ENCODE results near the gene CD300E.
A peak's percentile ranks its signal among the peaks of the same experiment; 100 is the strongest.

The CD300E gene

DNA sequence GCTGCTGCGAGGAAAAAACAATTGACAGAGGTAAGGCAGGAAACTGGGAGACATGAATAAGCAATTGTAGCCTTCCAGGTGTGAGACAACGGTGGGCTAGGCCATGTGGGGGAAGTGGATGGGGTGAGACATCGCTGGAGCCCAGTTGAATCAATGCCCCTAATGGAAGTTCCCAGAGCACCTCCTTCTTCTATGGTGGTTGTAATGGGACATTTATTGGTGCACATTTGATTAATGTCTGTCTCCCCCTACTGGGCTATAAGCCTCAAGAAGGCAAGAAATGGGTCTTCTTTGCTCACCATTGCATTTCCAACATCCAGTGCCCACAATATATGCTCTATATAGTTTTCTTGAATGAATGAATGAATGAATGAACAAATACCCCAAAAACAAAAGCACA is 22.7 kb upstream of the CD300E start:
- DNase-seq (ENCODE audit: extremely low read depth, insufficient read length): no peak
- Histone ChIP-seq H3K36me3 (ENCODE audit: control insufficient read depth, insufficient read depth, low read length) (no peaks in the 10 kb centered on the region), H3K4me3 (replicated peaks; ENCODE audit: low read depth, low read length) (no peak overlapping the region), H3K27me3 (replicated peaks; ENCODE audit: control insufficient read depth, insufficient read depth, low read length) (no peaks in the 10 kb centered on the region; the same call in none of the 2 replicates)
- TF ChIP-seq CTCF (IDR thresholded peaks at IDR 0.05; ENCODE audit: insufficient read depth, low read length, poor library complexity, severe bottlenecking): peak; percentile 53

DNA sequence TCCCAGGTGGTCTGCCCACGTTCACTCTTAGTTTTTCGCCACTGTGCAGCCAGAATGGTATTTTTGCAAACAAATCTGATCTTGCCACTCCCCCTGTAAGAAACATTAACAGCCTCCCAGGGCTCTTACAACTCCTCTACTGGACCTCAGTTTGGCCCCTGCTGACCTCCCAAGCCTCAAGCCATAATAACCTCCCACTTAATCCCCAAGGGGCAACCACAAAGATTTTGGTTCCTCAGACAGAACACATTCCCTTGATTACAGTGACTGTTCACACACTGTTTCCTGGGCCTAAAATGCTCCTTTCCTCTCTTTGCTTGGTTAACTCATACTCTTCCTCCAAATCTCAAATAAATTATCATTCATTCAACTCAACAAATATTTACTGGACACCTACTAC is 21.5 kb upstream of the CD300E start:
- DNase-seq (ENCODE audit: extremely low read depth, insufficient read length): no peak
- Histone ChIP-seq H3K4me3 (replicated peaks; ENCODE audit: low read depth, low read length) (no peak overlapping the region), H3K36me3 (ENCODE audit: control insufficient read depth, insufficient read depth, low read length) (no peaks in the 10 kb centered on the region), H3K27me3 (replicated peaks; ENCODE audit: control insufficient read depth, insufficient read depth, low read length) (no peaks in the 10 kb centered on the region; the same call in none of the 2 replicates)
- no peak for TF ChIP-seq CTCF (IDR thresholded peaks at IDR 0.05; ENCODE audit: insufficient read depth, low read length, poor library complexity, severe bottlenecking)

GRCh38 chr17:74644419-74644818 is 20.9 kb upstream of the CD300E start:
- no peak for DNase-seq (ENCODE audit: extremely low read depth, insufficient read length)
- no peaks in the 10 kb centered on the region for H3K36me3 ChIP-seq (ENCODE audit: control insufficient read depth, insufficient read depth, low read length)
- no peaks in the 10 kb centered on the region; the same call in none of the 2 replicates for H3K27me3 ChIP-seq (replicated peaks; ENCODE audit: control insufficient read depth, insufficient read depth, low read length)
- H3K4me3 ChIP-seq (replicated peaks; ENCODE audit: low read depth, low read length): no peak overlapping the region
- TF ChIP-seq CTCF (IDR thresholded peaks at IDR 0.05; ENCODE audit: insufficient read depth, low read length, poor library complexity, severe bottlenecking): no peak

DNA sequence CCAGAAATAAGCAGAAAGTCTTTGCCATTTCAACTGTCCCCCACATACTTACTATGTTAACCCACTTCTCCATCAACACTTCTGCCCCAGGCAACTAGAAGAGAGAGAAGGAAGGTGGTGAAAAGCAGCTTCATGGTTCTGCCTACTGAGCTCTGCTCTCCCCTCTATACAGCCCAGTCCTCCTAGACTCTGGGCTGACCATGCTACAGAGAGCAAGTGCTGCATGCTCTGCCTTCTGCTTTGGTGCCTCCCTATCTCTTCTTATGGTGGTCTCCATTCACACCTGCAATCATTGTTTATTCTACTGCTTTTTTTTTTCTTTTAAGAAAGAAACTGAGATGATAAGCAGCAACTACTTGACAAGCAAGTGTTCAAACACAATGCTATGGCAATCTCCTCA is 20.3 kb upstream of the CD300E start:
- TF ChIP-seq CTCF (IDR thresholded peaks at IDR 0.05; ENCODE audit: insufficient read depth, low read length, poor library complexity, severe bottlenecking): no peak
- no peaks in the 10 kb centered on the region; the same call in none of the 2 replicates for H3K27me3 ChIP-seq (replicated peaks; ENCODE audit: control insufficient read depth, insufficient read depth, low read length)
- H3K36me3 ChIP-seq (ENCODE audit: control insufficient read depth, insufficient read depth, low read length): no peaks in the 10 kb centered on the region
- DNase-seq (ENCODE audit: extremely low read depth, insufficient read length): no peak
- no peak overlapping the region for H3K4me3 ChIP-seq (replicated peaks; ENCODE audit: low read depth, low read length)

DNA sequence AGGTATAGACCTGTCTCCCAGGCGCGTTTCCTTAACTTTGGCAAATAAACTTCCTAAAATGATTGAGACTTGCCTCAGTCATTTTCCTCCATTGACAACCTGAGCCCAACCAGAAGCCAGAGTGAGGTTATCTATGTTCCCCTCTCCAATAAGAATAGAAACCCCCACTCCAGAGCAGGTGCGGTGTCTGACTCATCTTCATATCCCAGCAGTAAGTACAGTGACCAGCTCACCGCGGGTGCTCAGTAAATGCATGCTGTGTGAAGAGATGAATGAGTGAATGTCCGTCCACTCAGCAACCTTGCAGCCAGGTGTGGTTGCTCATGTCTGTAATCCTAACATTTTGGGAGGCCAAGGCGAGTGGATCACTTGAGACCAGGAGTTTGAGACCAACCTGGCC is 19.5 kb upstream of the CD300E start:
- DNase-seq (ENCODE audit: extremely low read depth, insufficient read length): no peak
- no peaks in the 10 kb centered on the region for H3K36me3 ChIP-seq (ENCODE audit: control insufficient read depth, insufficient read depth, low read length)
- H3K27me3 ChIP-seq (replicated peaks; ENCODE audit: control insufficient read depth, insufficient read depth, low read length): no peaks in the 10 kb centered on the region; the same call in none of the 2 replicates
- H3K4me3 ChIP-seq (replicated peaks; ENCODE audit: low read depth, low read length): no peak overlapping the region
- no peak for TF ChIP-seq CTCF (IDR thresholded peaks at IDR 0.05; ENCODE audit: insufficient read depth, low read length, poor library complexity, severe bottlenecking)

- H3K27me3 ChIP-seq (replicated peaks; ENCODE audit: control insufficient read depth, insufficient read depth, low read length): peaks cover 2% of the 10 kb centered on the region
Observed at GRCh38 chr17:74642556-74642955, 19.0 kb upstream of the CD300E start.

More at GRCh38 chr17:74642556-74642955, 19.0 kb upstream of the CD300E start:
- DNase-seq (ENCODE audit: extremely low read depth, insufficient read length): no peak
- H3K4me3 ChIP-seq (replicated peaks; ENCODE audit: low read depth, low read length): no peak overlapping the region
- TF ChIP-seq CTCF (IDR thresholded peaks at IDR 0.05; ENCODE audit: insufficient read depth, low read length, poor library complexity, severe bottlenecking): no peak
- H3K36me3 ChIP-seq (ENCODE audit: control insufficient read depth, insufficient read depth, low read length): no peaks in the 10 kb centered on the region
